ENCODE results near the gene TIMM10B. TPM values are rescaled to one million over a fixed set of nuclear protein-coding genes. Genes with fewer than 3 reads are reported as not detected.

TIMM10B gene
- total RNA-seq (56.3 and 68.0 TPM in 2 replicates), polyA plus RNA-seq (52.1 and 65.8 TPM in 2 replicates)

- H3K4me3 ChIP-seq: peak within 1 kb of the TSS; percentile 47
- H3K4me1 ChIP-seq (ENCODE audit: insufficient read depth): peaks cover 13% of the 10 kb centered on the region
- peak; percentile 98 for DNase-seq (ENCODE audit: low spot score)
- H4K20me1 ChIP-seq (ENCODE audit: insufficient read depth, poor library complexity, severe bottlenecking): peaks cover 3% of the 10 kb centered on the region
- H2AFZ ChIP-seq: peak within 1 kb of the TSS; percentile 4
- peak within 1 kb of the TSS; percentile 94 for H3K27ac ChIP-seq
- WGBS (ENCODE audit: low lambda C conversion rate, missing lambda C conversion rate): under 1% methylated on average over 65 of the region's 66 CpGs
- no peak for TF ChIP-seq EZH2phosphoT487 (IDR thresholded peaks at IDR 0.05; ENCODE audit: low read depth, severe bottlenecking, unreplicated experiment)
- no peak for TF ChIP-seq EZH2 (IDR thresholded peaks at IDR 0.05; ENCODE audit: borderline replicate concordance)
- no peak for TF ChIP-seq CTCF (IDR thresholded peaks at IDR 0.05; ENCODE audit: poor library complexity)
- H3K9me2 ChIP-seq (replicated peaks; ENCODE audit: insufficient read depth): no peaks in the 10 kb centered on the region
- no peaks in the 10 kb centered on the region for H3K27me3 ChIP-seq
- H3K9me3 ChIP-seq (ENCODE audit: low read depth): no peaks in the 10 kb centered on the region
- no peaks in the 10 kb centered on the region for H3K36me3 ChIP-seq (replicated peaks; ENCODE audit: insufficient read depth, low read depth)
- H3K79me2 ChIP-seq: peaks cover 47% of the 10 kb centered on the region
- peak within 1 kb of the TSS; percentile 95 for H3K4me2 ChIP-seq
Measured at GRCh38 chr11:6481012-6481923, at the start of gene TIMM10B, which contains the start of gene ARFIP2. Gene TIMM10B, plus strand, starts transcription at chr11:6481501. Its CDS starts 16 bp downstream, at chr11:6481517. Gene ARFIP2, minus strand, starts transcription at chr11:6481331. Its CDS starts 910 bp downstream, at chr11:6480421.

GRCh38 chr11:6431861-6432260, 49.4 kb upstream of the TIMM10B start:
- H3K4me2 ChIP-seq: no peak overlapping the region

GRCh38 chr11:6433998-6434660, 47.2 kb upstream of the TIMM10B start:
- TF ChIP-seq EZH2phosphoT487 (IDR thresholded peaks at IDR 0.05; ENCODE audit: low read depth, severe bottlenecking, unreplicated experiment) (no peak), CTCF (IDR thresholded peaks at IDR 0.05; ENCODE audit: poor library complexity) (no peak), EZH2 (IDR thresholded peaks at IDR 0.05; ENCODE audit: borderline replicate concordance) (no peak)
- H3K4me2 ChIP-seq: no peak overlapping the region
- H4K20me1 ChIP-seq (ENCODE audit: insufficient read depth, poor library complexity, severe bottlenecking): no peaks in the 10 kb centered on the region
- H3K27me3 ChIP-seq: no peaks in the 10 kb centered on the region
- no peaks in the 10 kb centered on the region for H3K4me1 ChIP-seq (ENCODE audit: insufficient read depth)
- WGBS (ENCODE audit: low lambda C conversion rate, missing lambda C conversion rate): 58% methylated on average over 5 of the region's 5 CpGs
- no peaks in the 10 kb centered on the region for H3K79me2 ChIP-seq
- no peaks in the 10 kb centered on the region for H3K36me3 ChIP-seq (replicated peaks; ENCODE audit: insufficient read depth, low read depth)
- no peaks in the 10 kb centered on the region for H3K9me2 ChIP-seq (replicated peaks; ENCODE audit: insufficient read depth)
- no peak overlapping the region for H3K4me3 ChIP-seq
- H3K27ac ChIP-seq: no peak overlapping the region
- H3K9me3 ChIP-seq (ENCODE audit: low read depth): no peaks in the 10 kb centered on the region
- no peak for DNase-seq (ENCODE audit: low spot score)
- H2AFZ ChIP-seq: no peak overlapping the region

More at GRCh38 chr11:6431861-6432260, 49.4 kb upstream of the TIMM10B start:
- H3K9me2 ChIP-seq (replicated peaks; ENCODE audit: insufficient read depth): no peaks in the 10 kb centered on the region
- H2AFZ ChIP-seq: no peak overlapping the region
- no peak for TF ChIP-seq EZH2 (IDR thresholded peaks at IDR 0.05; ENCODE audit: borderline replicate concordance)
- TF ChIP-seq CTCF (IDR thresholded peaks at IDR 0.05; ENCODE audit: poor library complexity): no peak
- no peak overlapping the region for H3K27ac ChIP-seq
- DNase-seq (ENCODE audit: low spot score): no peak
- no peak overlapping the region for H3K4me3 ChIP-seq
- no peaks in the 10 kb centered on the region for H3K36me3 ChIP-seq (replicated peaks; ENCODE audit: insufficient read depth, low read depth)
- H3K79me2 ChIP-seq: no peaks in the 10 kb centered on the region
- 84% methylated on average over 3 of the region's 3 CpGs for WGBS (ENCODE audit: low lambda C conversion rate, missing lambda C conversion rate)
- H3K9me3 ChIP-seq (ENCODE audit: low read depth): no peaks in the 10 kb centered on the region
- H3K4me1 ChIP-seq (ENCODE audit: insufficient read depth): no peaks in the 10 kb centered on the region
- no peaks in the 10 kb centered on the region for H3K27me3 ChIP-seq
- no peaks in the 10 kb centered on the region for H4K20me1 ChIP-seq (ENCODE audit: insufficient read depth, poor library complexity, severe bottlenecking)

All from hepatocyte (in vitro differentiated cells).